HG03575 (cell line): ENCODE data around the gene PHYKPL.
"Not testable (repeated sequence)": the region's sequence is repeated elsewhere in the genome, so short reads cannot be mapped to it uniquely, and the experiment has no call there.

Experiments
- ATAC-seq: cut with Tn5 transposase; IDR thresholded peaks from one replicate; pipeline ENCODE4 v1.9.1; 2021; ENCODE audit not compliant: unreplicated experiment, insufficient number of reproducible peaks, low FRiP score; ENCODE audit errors: extremely low read depth

The PHYKPL gene

GRCh38 chr5:178267245-178267644 is 34.6 kb upstream of the PHYKPL start:
- no peak for ATAC-seq

GRCh38 chr5:178266581-178266980 is 34.0 kb upstream of the PHYKPL start:
- ATAC-seq = no peak

DNA sequence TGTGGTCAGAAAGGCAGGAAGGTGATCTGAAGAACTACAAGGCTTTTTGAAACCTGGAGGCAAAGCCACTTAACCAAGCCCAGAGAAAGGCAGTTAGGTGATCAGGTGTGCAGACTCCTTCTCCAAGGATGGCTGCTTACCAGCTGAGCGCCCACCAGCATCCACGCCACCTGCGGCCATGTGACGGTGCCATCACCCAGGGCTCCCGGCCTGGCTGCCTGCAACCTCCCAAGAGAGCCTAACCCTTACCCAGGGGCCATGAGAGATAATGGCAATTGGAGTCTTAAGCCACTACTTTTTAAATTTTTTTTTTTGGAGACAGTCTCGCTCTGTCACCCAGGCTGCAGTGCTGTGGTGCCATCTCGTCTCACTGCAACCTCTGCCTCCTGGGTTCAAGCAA is 33.1 kb upstream of the PHYKPL start:
- no peak for ATAC-seq

- ATAC-seq = no peak
These were observed 31.4 kb upstream of the PHYKPL start for GRCh38 chr5:178264044-178264443.

GRCh38 chr5:178261666-178262600 is 29.3 kb upstream of the PHYKPL start:
- ATAC-seq = no peak

- ATAC-seq = no peak
These were observed 27.3 kb upstream of the PHYKPL start for GRCh38 chr5:178259623-178260536.

GRCh38 chr5:178257650-178258049 is 25.0 kb upstream of the PHYKPL start:
- no peak for ATAC-seq

DNA sequence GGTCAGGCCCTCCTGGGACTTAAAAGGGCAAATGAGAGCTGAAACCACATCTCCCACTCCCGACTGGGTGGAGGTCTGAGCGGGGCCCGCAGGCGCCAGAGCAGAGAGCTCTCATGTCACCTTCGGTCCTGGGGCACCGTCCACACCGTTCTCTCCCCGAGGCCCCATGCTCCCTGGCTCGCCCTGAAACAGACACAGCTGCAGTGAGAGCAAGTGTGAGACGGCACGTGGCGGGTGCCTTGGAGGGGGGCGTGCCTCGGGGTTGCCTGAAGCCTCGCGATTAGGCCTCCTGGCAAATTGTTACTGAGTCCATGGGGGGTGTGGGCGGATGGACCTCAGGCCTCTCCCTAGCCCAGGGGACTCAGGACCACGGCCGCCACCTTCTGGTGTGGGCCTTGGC is 24.1 kb upstream of the PHYKPL start:
- no peak for ATAC-seq

DNA sequence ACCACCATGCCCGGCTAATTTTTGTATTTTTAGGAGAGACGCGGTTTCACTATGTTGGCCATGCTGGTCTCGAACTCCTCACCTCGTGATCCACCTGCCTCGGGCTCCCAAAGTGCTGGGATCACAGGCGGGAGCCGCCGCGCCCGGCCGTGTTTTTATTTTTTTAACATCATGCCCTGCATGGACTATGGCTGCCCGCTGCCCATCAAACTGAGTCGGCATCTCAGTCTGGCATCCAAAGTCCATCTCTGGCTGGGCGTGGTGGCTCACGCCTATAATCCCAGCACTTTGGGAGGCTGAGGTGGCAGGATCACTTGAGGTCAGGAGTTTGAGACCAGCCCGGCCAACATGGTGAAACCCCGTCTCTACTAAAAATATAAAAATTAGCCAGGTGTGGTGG is 21.0 kb upstream of the PHYKPL start:
- ATAC-seq = not testable (repeated sequence)

DNA sequence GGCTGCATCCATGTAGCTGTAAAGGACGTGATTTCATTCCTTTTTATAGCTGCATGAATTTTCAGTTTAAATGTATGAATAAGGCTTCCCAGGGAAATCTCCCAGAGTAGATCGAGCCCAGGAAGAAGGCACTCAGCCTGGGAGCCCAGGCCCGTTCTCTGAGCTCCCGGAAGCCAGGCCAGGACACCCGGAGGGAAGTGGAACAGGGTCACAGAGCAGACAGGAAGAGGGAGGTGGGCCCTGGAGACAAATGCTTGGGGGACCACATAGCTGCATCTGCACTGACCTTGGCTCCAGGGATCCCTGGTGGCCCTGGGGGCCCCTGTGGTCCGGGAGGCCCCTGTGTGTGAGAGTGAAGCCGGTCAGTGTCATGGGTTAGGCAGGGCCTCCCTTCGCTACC is 19.7 kb upstream of the PHYKPL start:
- ATAC-seq = no peak

- ATAC-seq = no peak
These were observed 17.7 kb upstream of the PHYKPL start for GRCh38 chr5:178250263-178250662.

GRCh38 chr5:178249191-178249989 is 16.8 kb upstream of the PHYKPL start:
- ATAC-seq = no peak

GRCh38 chr5:178248750-178249149 is 16.1 kb upstream of the PHYKPL start:
- no peak for ATAC-seq

- no peak for ATAC-seq
These were observed 15.2 kb upstream of the PHYKPL start for GRCh38 chr5:178247481-178248456.

DNA sequence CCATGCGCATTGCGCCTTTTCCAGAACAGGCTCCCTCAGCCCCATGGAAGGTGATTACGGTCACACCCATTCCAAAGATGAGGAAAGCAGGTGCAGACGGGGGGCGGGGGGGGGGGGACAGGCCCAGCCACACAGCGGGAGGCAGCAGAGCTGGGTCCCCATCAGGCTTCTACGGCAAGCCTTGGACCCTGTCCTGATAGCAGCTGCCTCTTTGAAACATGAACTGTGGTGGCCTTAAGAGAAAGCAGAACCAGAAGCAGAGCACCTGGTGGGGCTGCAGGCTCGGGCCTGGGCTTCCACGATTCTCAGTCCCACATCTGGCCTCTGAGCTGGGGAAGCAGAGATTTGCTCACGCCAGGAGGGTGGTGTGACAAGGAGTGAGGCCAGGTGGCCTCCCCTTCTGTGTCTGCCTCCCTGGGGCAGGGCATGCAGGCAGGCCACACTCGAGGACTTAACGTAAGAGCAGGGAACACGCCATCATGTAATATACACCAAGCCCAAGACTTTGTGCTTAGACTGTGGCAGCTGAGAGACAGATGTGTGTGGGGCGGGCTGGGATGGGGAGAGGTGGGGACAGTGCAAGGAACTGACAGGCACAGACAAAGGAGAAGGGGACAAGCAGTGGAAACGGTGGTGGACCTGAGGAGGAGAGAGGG is 14.2 kb upstream of the PHYKPL start:
- no peak for ATAC-seq

- no peak for ATAC-seq
These were observed 12.8 kb upstream of the PHYKPL start for GRCh38 chr5:178245389-178245788.

GRCh38 chr5:178244576-178244975 is 12.0 kb upstream of the PHYKPL start:
- no peak for ATAC-seq

DNA sequence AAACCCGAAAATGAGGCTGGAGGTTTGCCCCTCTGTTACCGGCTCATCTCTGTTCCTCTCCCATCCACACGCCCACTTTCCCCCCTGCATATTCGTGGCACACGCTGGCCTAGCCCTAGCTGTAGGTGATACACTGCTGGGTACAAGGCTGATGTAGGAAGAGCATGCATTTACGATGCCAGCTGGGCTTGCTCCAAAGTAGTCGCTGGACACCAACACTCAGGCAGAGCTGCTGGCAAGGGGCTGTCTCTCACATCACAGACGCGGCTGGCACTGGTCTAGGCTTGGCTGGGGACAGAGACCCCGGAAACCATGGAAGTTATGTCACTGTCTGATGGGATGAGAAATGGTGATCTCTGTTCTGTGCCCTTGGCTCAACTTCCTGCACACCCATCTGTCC is 9.8 kb upstream of the PHYKPL start:
- ATAC-seq = no peak
